Right lobe of liver (tissue), 6 donors: ENCODE measurements around the gene MESP2. TPM values are rescaled to one million over a fixed set of nuclear protein-coding genes. Genes with fewer than 3 reads are reported as not detected.
A peak's percentile ranks its signal among the peaks of the same experiment; 100 is the strongest.

ENCODE experiments used
- ATAC-seq, 4 donors: fragments of 200-7000 bp; cut with Tn5 transposase; one replicate each; pipeline ENCODE4 v1.9.1; 2020; ENCODE audit warnings: mild to moderate bottlenecking in 4 of 4, moderate library complexity in 4 of 4
- DNase-seq, 3 donors: peaks; one replicate each; pipeline ENCODE4 v3.0.0-alpha.2; 2020
- H3K27ac ChIP-seq, 3 donors: fragments of 200-600 bp; one replicate each; pipeline ENCODE4 v1.8.0; 2022
- H3K27me3 ChIP-seq, 2 donors: fragments of 200-600 bp; one replicate each; pipeline ENCODE4 v1.8.0; 2022
- H3K36me3 ChIP-seq, 4 donors: fragments of 200-600 bp; sonication (generic) in 1 of 4; one replicate each; pipeline versions ENCODE4 v1.5.1 to v1.8.0; 2017 to 2022; ENCODE audit warnings: control low read depth in 1 of 4
- H3K4me1 ChIP-seq, 4 donors: fragments of 200-600 bp; sonication (generic) in 1 of 4; one replicate each; pipeline versions ENCODE4 v1.5.1 to v1.8.0; 2017 to 2022; ENCODE audit warnings: control low read depth in 1 of 4
- H3K4me3 ChIP-seq, 3 donors: fragments of 200-600 bp; one replicate each; pipeline ENCODE4 v1.8.0; 2022
- H3K9me3 ChIP-seq, 4 donors: fragments of 200-600 bp; sonication (generic) in 1 of 4; one replicate each; pipeline versions ENCODE4 v1.5.1 to v1.8.0; 2017 to 2022; ENCODE audit warnings: control low read depth in 1 of 4
- CTCF ChIP-seq, 4 donors: fragments of 200-600 bp in 3 of 4; fragments of 450-650 bp in 1 of 4; IDR thresholded peaks; one replicate each; pipeline versions ENCODE4 v1.5.1 to v1.8.0; 2016 to 2022; ENCODE audit warnings: antibody characterized with exemption in 4 of 4, mild to moderate bottlenecking in 2 of 4
- POLR2A ChIP-seq: fragments of 450-650 bp; IDR thresholded peaks from one replicate; pipeline ENCODE4 v1.6.1; 2017; ENCODE audit warnings: antibody characterized with exemption, mild to moderate bottlenecking
- WGBS: methylation state at CpG from one replicate; pipeline ENCODE4 v1.1.6; 2018; ENCODE audit warnings: low coverage, low lambda C conversion rate; ENCODE audit not compliant: insufficient coverage; ENCODE audit errors: missing lambda C conversion rate; 5-methylcytosine and 5-hydroxymethylcytosine counted together
- intact Hi-C, 2 donors: fragments of 100-400 bp; cut with DNase I; formaldehyde crosslinking; loops; one replicate each; pipeline versions ENCODE4 v1.11.2 to v1.14.1; 2022
- total RNA-seq, 6 experiments: library from RNA; depleted of rRNA in 2 of 6; stranded (reverse); fragments of >200 nt in 2 of 6; fragmentation: NEBNext Ultra II Directional in 3 of 6; extraction: Animal tissue kit (Norgen Biotek cat#: 25700) in 3 of 6; gene quantifications; one replicate each; pipeline versions ENCODE4 v1.1.0 to v1.2.4, GENCODE V29; 2016 to 2023
- donor health status: DM: no; HTN: yes; CAD: no.
- donor health status: DM: no; HTN: no; CAD: no.
- donor health status: DM: no; HTN: no; CAD: no.
- donor health status: DM: no; HTN: yes; CAD: no.
- donor health status: DM: no; HTN: yes; CAD: no.

Gene MESP2
- total RNA-seq, 6 experiments from 2014 or later = 0.12 TPM; not detected in 5

GRCh38 chr15:89766357-89767311 lies 9.5 kb upstream of the MESP2 start:
- TF ChIP-seq POLR2A (no peak), CTCF (IDR thresholded peaks at IDR 0.05) (no peak)
- peaks cover 0 to 23% (median 10%) of the 10 kb centered on the region in 4 donors for H3K4me1 ChIP-seq
- no peak overlapping the region for H3K4me3 ChIP-seq
- WGBS = 75% methylated on average over 5 of the region's 16 CpGs
- no peak overlapping the region for H3K27ac ChIP-seq
- peak in 1 of 4 donors; percentile 12 for ATAC-seq
- no peaks in the 10 kb centered on the region for H3K36me3 ChIP-seq
- peak in 1 of 3 donors; percentile 48 for DNase-seq
- H3K27me3 ChIP-seq = no peaks in the 10 kb centered on the region
- intact Hi-C loops = loop anchor here in 1 of 2 donors (10.0 kb wide), 1 partner anchor 108 kb away; no protein-coding TSS in a partner anchor
- H3K9me3 ChIP-seq = no peaks in the 10 kb centered on the region

- TF ChIP-seq POLR2A (no peak), CTCF (IDR thresholded peaks at IDR 0.05) (no peak)
- no peaks in the 10 kb centered on the region for H3K36me3 ChIP-seq
- intact Hi-C loops = loop anchor here in 1 of 2 donors (10.0 kb wide), 1 partner anchor 107 kb away; no protein-coding TSS in a partner anchor
- 34% methylated on average over 7 of the region's 8 CpGs for WGBS
- H3K27ac ChIP-seq = no peak overlapping the region
- H3K4me1 ChIP-seq = peaks cover 0 to 15% (median 6%) of the 10 kb centered on the region in 4 donors
- no peak overlapping the region for H3K4me3 ChIP-seq
- H3K27me3 ChIP-seq = no peaks in the 10 kb centered on the region
- ATAC-seq = peak; percentile 77 to 86 (median 81)
- no peaks in the 10 kb centered on the region for H3K9me3 ChIP-seq
- peak in 1 of 3 donors; percentile 73 for DNase-seq
Measured at GRCh38 chr15:89767411-89767915, 8.7 kb upstream of the MESP2 start.

GRCh38 chr15:89768071-89768500 lies 8.0 kb upstream of the MESP2 start:
- Histone ChIP-seq H3K27me3 (no peaks in the 10 kb centered on the region), H3K27ac (no peak overlapping the region), H3K4me1 (peaks cover 0 to 21% (median 6%) of the 10 kb centered on the region in 4 donors), H3K9me3 (no peaks in the 10 kb centered on the region), H3K36me3 (no peaks in the 10 kb centered on the region), H3K4me3 (no peak overlapping the region)
- ATAC-seq (peak; percentile 31 to 68 (median 55)), DNase-seq (peak in 1 of 3 donors; percentile 82)
- intact Hi-C loops = loop anchor here in 1 of 2 donors (10.0 kb wide), 1 partner anchor 107 kb away; no protein-coding TSS in a partner anchor
- no CpG with 5 or more reads among the region's 7 CpGs for WGBS
- TF ChIP-seq POLR2A (no peak), CTCF (IDR thresholded peaks at IDR 0.05) (no peak)

GRCh38 chr15:89769366-89769765 lies 6.8 kb upstream of the MESP2 start:
- peaks cover 0 to 26% (median 9%) of the 10 kb centered on the region in 4 donors for H3K4me1 ChIP-seq
- DNase-seq (no peak), ATAC-seq (no peak)
- no peaks in the 10 kb centered on the region for H3K27me3 ChIP-seq
- no peaks in the 10 kb centered on the region for H3K36me3 ChIP-seq
- no peak overlapping the region for H3K4me3 ChIP-seq
- no peaks in the 10 kb centered on the region for H3K9me3 ChIP-seq
- intact Hi-C loops = loop anchor here in 1 of 2 donors (10.0 kb wide), 1 partner anchor 105 kb away; no protein-coding TSS in a partner anchor
- 78% methylated on average over 3 of the region's 3 CpGs for WGBS
- H3K27ac ChIP-seq = no peak overlapping the region
- TF ChIP-seq CTCF (IDR thresholded peaks at IDR 0.05) (no peak), POLR2A (no peak)
